ENCODE results near the gene MPI.

DNA sequence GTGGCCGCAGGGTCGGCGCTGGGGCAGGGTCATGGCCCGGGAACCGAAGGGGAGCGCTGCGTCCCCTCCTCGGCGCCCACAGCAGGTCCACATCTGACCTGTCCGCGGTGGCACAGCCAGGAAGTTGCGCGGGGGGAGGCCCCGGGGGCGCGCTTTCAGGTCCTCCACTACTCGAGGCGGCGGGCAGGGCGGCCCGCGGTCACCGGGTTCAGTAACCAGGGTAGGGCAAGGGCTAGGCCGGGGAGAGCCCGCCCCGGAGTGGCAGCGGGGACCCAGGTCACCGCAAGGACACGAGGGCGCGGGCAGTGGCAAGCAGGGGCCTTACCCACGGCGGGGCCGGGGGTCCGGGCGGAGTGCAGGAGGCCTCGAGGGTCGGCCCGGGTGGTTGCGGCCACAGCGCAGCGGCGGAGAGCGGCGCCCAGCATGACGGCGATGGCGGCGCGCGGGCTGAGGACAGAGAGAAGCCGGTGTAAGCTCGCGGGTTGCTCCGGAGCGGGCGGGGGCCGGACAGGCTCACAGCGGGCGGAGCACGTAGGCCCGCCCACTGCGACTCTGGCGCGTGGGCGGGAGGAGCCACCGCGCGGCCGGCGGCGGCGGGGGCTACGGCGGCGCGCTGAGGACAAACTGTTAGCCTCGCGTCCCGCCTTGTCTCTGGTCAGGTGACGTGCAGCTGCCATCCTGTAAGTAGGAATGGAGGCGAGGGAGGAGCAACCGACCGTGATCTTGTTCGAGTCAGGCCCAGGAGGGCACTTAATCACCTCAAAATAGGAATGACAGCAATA is 47.9 kb downstream of the MPI start, which contains the start of gene COX5A:
- peak; percentile 65; the same call in 1 of the 2 replicates for TF ChIP-seq TAF1 (IDR thresholded peaks at IDR 0.05; ENCODE audit: borderline replicate concordance, low read depth, low read length)
- peak; percentile 79 for TF ChIP-seq POLR2AphosphoS5 (IDR thresholded peaks at IDR 0.05; ENCODE audit: low read depth, low read length)
- TF ChIP-seq POLR2A (IDR thresholded peaks at IDR 0.05; ENCODE audit: low read depth, low read length) = peak; percentile 90

Data from GM12892 (cell line).